Fibroblast of gingiva (primary cell): ENCODE data around the gene B9D2.
"Not testable (repeated sequence)": the region's sequence is repeated elsewhere in the genome, so short reads cannot be mapped to it uniquely, and the experiment has no call there.

Experiments
- DNase-seq: peaks from one replicate; pipeline ENCODE4 v3.0.0-alpha.2; 2011; ENCODE audit warnings: low read depth

The B9D2 gene

GRCh38 chr19:41386442-41386841 is 22.5 kb upstream of the B9D2 start:
- no peak for DNase-seq

- DNase-seq: no peak
Measured at GRCh38 chr19:41384351-41384750, 20.4 kb upstream of the B9D2 start.

- DNase-seq: not testable (repeated sequence)
Measured at GRCh38 chr19:41381536-41381935, 17.6 kb upstream of the B9D2 start.

- DNase-seq: no peak
Measured at GRCh38 chr19:41377977-41378709, 14.2 kb upstream of the B9D2 start.

GRCh38 chr19:41376998-41377365 is 13.0 kb upstream of the B9D2 start:
- no peak for DNase-seq

GRCh38 chr19:41376241-41376997 is 12.5 kb upstream of the B9D2 start, which contains the start of gene TMEM91:
TSS of gene TMEM91 (plus strand) at chr19:41376533. CDS start at chr19:41378310, 1,777 bp downstream.
- DNase-seq: peak; percentile 17

GRCh38 chr19:41373993-41374392 is 10.0 kb upstream of the B9D2 start:
- DNase-seq: peak; percentile 91

GRCh38 chr19:41372501-41372900 is 8.6 kb upstream of the B9D2 start:
- DNase-seq: no peak

GRCh38 chr19:41371541-41371940 is 7.6 kb upstream of the B9D2 start:
- DNase-seq: no peak

GRCh38 chr19:41371119-41371518 is 7.2 kb upstream of the B9D2 start:
- not testable (repeated sequence) for DNase-seq

- DNase-seq: no peak
Measured at GRCh38 chr19:41369769-41370168, 5.8 kb upstream of the B9D2 start.

- peak; percentile 83 for DNase-seq
Measured at GRCh38 chr19:41367848-41368301, 3.9 kb upstream of the B9D2 start.

GRCh38 chr19:41366089-41366488 is 2.1 kb upstream of the B9D2 start:
- no peak for DNase-seq

- no peak for DNase-seq
Measured at GRCh38 chr19:41364524-41365391, 809 bp upstream of the B9D2 start.

GRCh38 chr19:41363371-41363752 is 587 bp downstream of the B9D2 start:
- DNase-seq: no peak

- no peak for DNase-seq
Measured at GRCh38 chr19:41362143-41362847, 1.7 kb downstream of the B9D2 start.

GRCh38 chr19:41359741-41360140 is 4.2 kb downstream of the B9D2 start:
- DNase-seq: no peak

GRCh38 chr19:41357746-41358145 is 6.2 kb downstream of the B9D2 start:
- no peak for DNase-seq

- DNase-seq: no peak
Measured at GRCh38 chr19:41356984-41357739, 6.8 kb downstream of the B9D2 start.

GRCh38 chr19:41355802-41356201 is 8.1 kb downstream of the B9D2 start:
- DNase-seq: no peak

- no peak for DNase-seq
Measured at GRCh38 chr19:41355035-41355434, 8.9 kb downstream of the B9D2 start.
